Uterus (tissue), 2 donors: Measurements from ENCODE around the gene MYO1B.

Experiments used
- CTCF ChIP-seq, 4 experiments: fragments of 200-600 bp in 2 of 4; fragments of 450-650 bp in 2 of 4; sonication (generic) in 2 of 4; IDR thresholded peaks; one replicate each; pipeline ENCODE4 v1.5.1; 2016 to 2019; ENCODE audit warnings: antibody characterized with exemption in 4 of 4, mild to moderate bottlenecking in 2 of 4, moderate library complexity in 1 of 4
- POLR2A ChIP-seq, 2 donors: fragments of 450-650 bp; IDR thresholded peaks; one replicate each; pipeline ENCODE4 v1.6.1; 2016; ENCODE audit warnings: antibody characterized with exemption in 2 of 2, mild to moderate bottlenecking in 1 of 2, moderate library complexity in 1 of 2

DNA sequence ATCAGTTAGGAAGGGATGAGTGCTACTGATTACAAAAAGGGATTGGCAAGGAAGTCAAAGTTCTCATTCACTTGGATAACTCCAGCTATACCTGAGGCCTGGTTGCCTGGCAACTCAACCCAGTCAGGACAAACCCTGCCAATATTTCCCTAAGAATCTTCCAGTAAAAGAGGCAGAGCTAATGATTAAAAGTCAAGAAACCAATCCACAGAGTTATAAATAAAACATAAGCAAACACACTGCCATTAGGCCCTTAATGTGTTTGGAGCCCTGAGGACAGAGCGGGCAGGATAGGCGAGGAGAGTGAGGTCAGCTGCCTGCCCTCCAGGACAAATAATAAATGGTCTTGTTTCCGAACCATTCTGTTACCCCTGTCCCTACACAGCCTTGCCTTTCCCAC lies 217.2 kb downstream of the MYO1B start:
- TF ChIP-seq CTCF (IDR thresholded peaks at IDR 0.05), result no peak
- TF ChIP-seq POLR2A (IDR thresholded peaks at IDR 0.05), result no peak
